ENCODE data around the gene ZNF667. TPM values are rescaled to one million over a fixed set of nuclear protein-coding genes. Genes with fewer than 3 reads are reported as not detected.

Gene ZNF667
- total RNA-seq, 4 donors from 2014 or later: 2.4 to 6.8 (median 3.6) TPM

DNA sequence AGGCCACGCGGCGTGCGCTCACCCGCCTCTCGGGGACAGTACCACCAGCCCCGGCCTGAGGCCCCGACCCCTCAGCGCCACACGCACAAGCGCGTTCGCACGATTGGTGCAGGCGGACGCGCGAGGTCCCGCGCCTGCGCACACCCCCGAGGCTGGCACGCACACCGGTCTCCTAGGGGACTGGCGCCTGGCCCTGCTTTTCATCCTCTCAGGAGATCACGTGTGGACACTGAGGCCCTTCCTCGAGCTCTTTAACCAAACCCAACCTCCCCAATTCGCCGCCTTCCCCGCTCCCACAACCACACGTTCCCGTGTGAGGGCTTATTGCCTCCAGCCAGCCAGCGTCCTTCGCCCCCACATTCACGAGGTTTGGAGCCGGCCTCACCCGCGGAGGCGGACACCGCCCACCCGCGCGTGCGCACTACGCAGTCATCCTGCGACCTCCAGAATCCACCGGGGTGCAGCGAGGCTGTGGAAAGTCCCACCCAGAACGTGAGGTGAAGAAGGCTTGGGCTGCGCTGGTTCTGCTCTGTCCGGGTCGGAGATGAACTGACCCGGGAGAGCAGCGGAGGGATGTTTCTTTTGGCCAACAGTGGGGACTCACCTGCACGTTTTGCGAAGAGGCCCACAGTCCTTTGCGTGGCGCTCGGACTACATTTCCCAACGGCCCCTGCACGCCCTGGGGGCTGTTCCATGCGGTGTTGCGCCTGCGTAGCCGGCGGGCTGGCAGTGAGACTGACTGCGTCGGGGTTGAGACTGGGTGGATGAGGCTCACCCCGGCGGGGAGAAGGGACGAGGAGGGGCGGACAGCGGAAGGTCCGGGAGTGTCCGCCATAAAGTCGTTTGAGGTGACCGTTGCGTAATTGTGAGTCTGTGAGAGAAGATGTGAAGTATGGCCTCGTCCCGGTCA, 539 bp upstream of the ZNF667 start:
- TF ChIP-seq, protein P1, sequence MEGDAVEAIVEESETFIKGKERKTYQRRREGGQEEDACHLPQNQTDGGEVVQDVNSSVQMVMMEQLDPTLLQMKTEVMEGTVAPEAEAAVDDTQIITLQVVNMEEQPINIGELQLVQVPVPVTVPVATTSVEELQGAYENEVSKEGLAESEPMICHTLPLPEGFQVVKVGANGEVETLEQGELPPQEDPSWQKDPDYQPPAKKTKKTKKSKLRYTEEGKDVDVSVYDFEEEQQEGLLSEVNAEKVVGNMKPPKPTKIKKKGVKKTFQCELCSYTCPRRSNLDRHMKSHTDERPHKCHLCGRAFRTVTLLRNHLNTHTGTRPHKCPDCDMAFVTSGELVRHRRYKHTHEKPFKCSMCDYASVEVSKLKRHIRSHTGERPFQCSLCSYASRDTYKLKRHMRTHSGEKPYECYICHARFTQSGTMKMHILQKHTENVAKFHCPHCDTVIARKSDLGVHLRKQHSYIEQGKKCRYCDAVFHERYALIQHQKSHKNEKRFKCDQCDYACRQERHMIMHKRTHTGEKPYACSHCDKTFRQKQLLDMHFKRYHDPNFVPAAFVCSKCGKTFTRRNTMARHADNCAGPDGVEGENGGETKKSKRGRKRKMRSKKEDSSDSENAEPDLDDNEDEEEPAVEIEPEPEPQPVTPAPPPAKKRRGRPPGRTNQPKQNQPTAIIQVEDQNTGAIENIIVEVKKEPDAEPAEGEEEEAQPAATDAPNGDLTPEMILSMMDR (IDR thresholded peaks at IDR 0.05): no peak
- DNase-seq (ENCODE audit: low spot score): peak; percentile 72
- peak; percentile 97 for ATAC-seq (ENCODE audit: low FRiP score)

DNA sequence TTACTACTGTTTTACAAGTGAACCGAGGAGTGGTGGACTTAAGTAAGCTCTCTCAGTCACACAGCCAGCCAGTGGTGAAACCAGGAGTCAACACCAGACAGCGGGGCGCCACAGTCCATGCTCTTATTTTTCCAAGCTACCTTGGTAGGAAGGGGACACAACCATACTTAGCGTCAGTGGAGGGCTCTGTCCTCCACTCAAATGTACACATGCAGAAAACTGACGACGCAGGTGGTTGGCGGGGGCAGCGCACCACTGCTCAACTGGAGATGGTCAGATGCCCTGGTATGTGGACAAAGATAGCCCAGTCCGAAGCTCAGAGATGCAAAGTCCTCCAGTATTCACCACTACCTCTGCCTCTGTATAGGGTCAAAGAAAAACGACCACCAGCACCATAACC, 1.1 kb downstream of the ZNF667 start:
- no peak for DNase-seq (ENCODE audit: low spot score)
- TF ChIP-seq, protein P1 (IDR thresholded peaks at IDR 0.05): no peak
- ATAC-seq (ENCODE audit: low FRiP score): no peak

DNA sequence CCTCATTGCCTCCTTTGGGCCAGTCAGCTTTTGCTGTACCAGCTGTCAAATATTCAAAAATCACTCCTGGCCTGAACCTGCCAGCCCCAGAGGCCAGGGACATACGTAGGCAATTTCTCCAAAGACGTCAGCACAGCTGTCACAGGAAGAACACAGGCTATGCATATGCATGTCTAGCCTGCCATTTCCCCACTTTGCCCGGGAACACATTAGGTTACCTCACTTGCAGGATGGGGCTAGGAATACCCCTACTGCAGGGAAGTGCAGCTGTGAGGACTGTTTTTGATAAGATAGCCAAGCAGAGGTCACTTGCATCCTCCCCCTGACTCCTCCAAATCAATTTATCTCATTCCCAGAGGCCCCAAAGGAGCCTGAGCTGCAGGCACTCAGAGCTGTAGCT, 2.8 kb downstream of the ZNF667 start:
- DNase-seq (ENCODE audit: low spot score) (no peak), ATAC-seq (ENCODE audit: low FRiP score) (no peak)
- TF ChIP-seq, protein P1 (IDR thresholded peaks at IDR 0.05): no peak

DNA sequence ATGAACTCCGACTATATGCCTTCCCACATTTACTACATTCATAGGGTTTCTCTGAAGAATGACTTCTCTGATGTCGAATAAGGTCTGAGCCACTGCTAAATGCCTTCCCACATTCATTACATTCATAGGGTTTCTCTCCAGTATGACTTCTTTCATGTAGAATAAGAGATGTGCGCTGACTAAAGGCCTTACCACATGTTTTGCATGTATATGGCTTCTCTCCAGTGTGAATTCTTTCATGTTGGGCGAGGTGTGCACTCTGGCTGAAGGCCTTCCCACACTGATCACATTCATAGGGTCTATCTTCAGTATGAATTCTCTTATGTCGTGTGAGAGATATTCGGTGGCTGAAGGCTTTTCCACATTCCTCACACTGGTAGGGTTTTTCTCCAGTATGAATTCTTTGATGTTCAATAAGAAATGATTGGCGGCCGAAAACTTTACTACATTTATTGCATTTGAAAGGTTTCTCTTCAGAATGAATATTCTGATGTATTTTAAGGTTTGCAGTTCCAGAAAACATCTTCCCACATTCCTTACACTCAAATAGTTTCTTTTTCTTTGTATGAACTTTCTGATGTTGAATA, 35.8 kb downstream of the ZNF667 start:
- DNase-seq (ENCODE audit: low spot score): no peak
- TF ChIP-seq, protein P1 (IDR thresholded peaks at IDR 0.05): no peak
- ATAC-seq (ENCODE audit: low FRiP score): no peak

DNA sequence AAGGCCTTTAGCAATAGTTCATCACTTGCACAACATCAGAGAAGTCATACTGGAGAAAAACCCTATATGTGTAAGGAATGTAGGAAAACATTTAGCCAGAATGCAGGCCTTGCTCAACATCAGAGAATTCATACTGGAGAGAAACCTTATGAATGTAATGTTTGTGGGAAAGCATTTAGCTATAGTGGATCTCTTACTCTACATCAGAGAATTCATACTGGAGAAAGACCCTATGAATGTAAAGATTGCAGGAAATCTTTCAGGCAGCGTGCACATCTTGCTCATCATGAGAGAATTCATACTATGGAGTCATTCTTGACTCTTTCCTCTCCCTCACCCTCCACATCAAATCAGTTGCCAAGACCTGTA, 53.2 kb downstream of the ZNF667 start:
- ATAC-seq (ENCODE audit: low FRiP score): no peak
- TF ChIP-seq, protein P1 (IDR thresholded peaks at IDR 0.05): no peak
- DNase-seq (ENCODE audit: low spot score): no peak

DNA sequence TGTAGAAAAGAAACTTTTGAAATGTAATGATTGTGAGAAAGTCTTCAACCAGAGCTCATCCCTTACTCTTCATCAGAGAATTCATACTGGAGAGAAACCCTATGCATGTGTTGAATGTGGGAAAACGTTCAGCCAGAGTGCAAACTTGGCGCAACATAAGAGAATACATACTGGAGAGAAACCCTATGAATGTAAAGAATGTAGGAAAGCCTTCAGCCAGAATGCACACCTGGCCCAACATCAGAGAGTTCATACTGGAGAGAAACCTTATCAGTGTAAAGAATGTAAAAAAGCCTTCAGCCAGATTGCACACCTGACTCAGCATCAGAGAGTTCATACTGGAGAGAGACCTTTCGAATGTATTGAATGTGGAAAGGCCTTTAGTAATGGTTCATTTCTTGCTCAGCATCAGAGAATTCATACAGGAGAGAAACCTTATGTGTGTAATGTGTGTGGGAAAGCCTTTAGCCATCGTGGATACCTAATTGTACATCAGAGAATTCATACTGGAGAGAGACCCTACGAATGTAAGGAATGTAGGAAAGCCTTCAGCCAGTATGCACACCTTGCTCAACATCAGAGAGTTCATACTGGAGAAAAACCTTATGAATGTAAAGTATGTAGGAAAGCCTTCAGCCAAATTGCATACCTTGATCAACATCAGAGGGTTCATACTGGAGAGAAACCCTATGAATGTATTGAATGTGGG, 53.7 kb downstream of the ZNF667 start:
- ATAC-seq (ENCODE audit: low FRiP score) (no peak), DNase-seq (ENCODE audit: low spot score) (no peak)
- TF ChIP-seq, protein P1 (IDR thresholded peaks at IDR 0.05): no peak
